Adrenal gland (tissue), 12 donors: Measurements from ENCODE around the gene PIEZO2. TPM values are rescaled to one million over a fixed set of nuclear protein-coding genes. Genes with fewer than 3 reads are reported as not detected.

Experiments
- DNase-seq, 7 donors: peaks; one replicate each; pipeline ENCODE4 v3.0.0-alpha.2; 2019 to 2020
- H3K27ac ChIP-seq, 5 donors: fragments of 200-600 bp; sonication (generic) in 4 of 5; 1 replicate in 3 of 5; 2 replicates in 2 of 5; pipeline versions ENCODE4 v1.5.1 to v1.8.0; 2016 to 2020; ENCODE audit warnings: mild to moderate bottlenecking in 1 of 5
- H3K27me3 ChIP-seq: fragments of 200-600 bp; 2 replicates; pipeline ENCODE4 v1.8.0; 2021
- H3K36me3 ChIP-seq, 2 donors: fragments of 200-600 bp; replicated peaks in 1 of 2; 1 replicate in 1 of 2; 2 replicates in 1 of 2; pipeline versions ENCODE4 v1.5.1 to v1.8.0; 2018 to 2022
- H3K4me1 ChIP-seq, 2 donors: fragments of 200-600 bp; replicated peaks in 1 of 2; 1 replicate in 1 of 2; 2 replicates in 1 of 2; pipeline versions ENCODE4 v1.5.1 to v1.8.0; 2018 to 2021
- H3K4me3 ChIP-seq, 4 donors: fragments of 200-600 bp; sonication (generic) in 3 of 4; one replicate each; pipeline ENCODE4 v1.5.1; 2016 to 2018
- H3K9me3 ChIP-seq, 3 donors: fragments of 200-600 bp; sonication (generic) in 1 of 3; replicated peaks in 1 of 3; 1 replicate in 2 of 3; 2 replicates in 1 of 3; pipeline versions ENCODE4 v1.5.1 to v1.8.0; 2016 to 2021
- CTCF ChIP-seq, 6 experiments: fragments of 450-650 bp in 4 of 6; fragments of 200-600 bp in 2 of 6; sonication (generic) in 1 of 6; IDR thresholded peaks; 1 replicate in 5 of 6; 2 replicates in 1 of 6; pipeline versions ENCODE4 v1.5.1 to v1.8.0; 2016 to 2021; ENCODE audit warnings: antibody characterized with exemption in 6 of 6, mild to moderate bottlenecking in 2 of 6, moderate library complexity in 1 of 6
- POLR2A ChIP-seq, 2 donors: fragments of 450-650 bp; IDR thresholded peaks; one replicate each; pipeline ENCODE4 v1.6.1; 2017; ENCODE audit warnings: antibody characterized with exemption in 2 of 2, mild to moderate bottlenecking in 2 of 2, moderate library complexity in 1 of 2
- WGBS, 4 donors: extraction: QIAGEN DNeasy Blood & Tissue Kit in 2 of 4; methylation state at CpG; one replicate each; pipeline versions ENCODE4 v1.1.5 to v1.1.7; 2013 to 2017; 5-methylcytosine and 5-hydroxymethylcytosine counted together
- intact Hi-C, 2 donors: fragments of 100-400 bp; cut with DNase I; formaldehyde crosslinking; loops; one replicate each; pipeline versions ENCODE4 v1.14.1 to v1.15.0; 2022 to 2023
- polyA plus RNA-seq, 3 donors: library from polyadenylated mRNA; stranded (reverse); fragments of 200-250 nt in 2 of 3; fragments of 350-450 nt in 1 of 3; fragmentation: Illumina TruSeq in 1 of 3; extraction: RNeasy Lipid Tissue Mini Kit (QIAGEN cat#74804) in 1 of 3; gene quantifications; one replicate each; pipeline ENCODE4 v1.2.3, GENCODE V29; 2013 to 2014
- total RNA-seq, 9 donors: library from RNA; depleted of rRNA in 4 of 9; stranded (reverse); fragments of >200 nt in 4 of 9; fragments of 120-200 nt in 1 of 9; fragmentation: NEBNext Ultra II Directional in 1 of 9; extraction: Animal tissue kit (Norgen Biotek cat#: 25700) in 1 of 9; gene quantifications; one replicate each; pipeline versions ENCODE4 v1.1.0 to v1.2.4, GENCODE V29; 2013 to 2023
- donor health status: healthy with polysubstance abuse.
- donor health status: Bipolar disorder and iron deficiency.
- donor health status: DM: yes; HTN: yes; CAD: no.
- donor health status: DM: no; HTN: no; CAD: no.
- donor health status: DM: no; HTN: no; CAD: no.
- donor health status: DM: yes; HTN: yes; CAD: no.

PIEZO2 gene
- total and polyA plus RNA-seq, 12 donors: 0.88 to 18.0 (median 2.6) TPM

- Histone ChIP-seq H3K27me3 (no peaks in the 10 kb centered on the region), H3K4me1 (no peaks in the 10 kb centered on the region), H3K4me3 (no peak overlapping the region), H3K9me3 (no peaks in the 10 kb centered on the region), H3K36me3 (no peaks in the 10 kb centered on the region), H3K27ac (no peak overlapping the region)
- WGBS, 4 donors: 88 to 92% (median 90%) methylated on average over 6 of the region's 6 CpGs
- TF ChIP-seq POLR2A (IDR thresholded peaks at IDR 0.05) (no peak), CTCF (IDR thresholded peaks at IDR 0.05) (no peak)
- intact Hi-C loops: no loop called here
- no peak for DNase-seq
These were observed 315.1 kb downstream of the PIEZO2 start for GRCh38 chr18:10834128-10834815.

GRCh38 chr18:10833656-10834055 is 315.7 kb downstream of the PIEZO2 start:
- no peak overlapping the region for H3K27ac ChIP-seq
- H3K4me3 ChIP-seq: no peak overlapping the region
- intact Hi-C loops: no loop called here
- no peak for DNase-seq
- H3K4me1 ChIP-seq: no peaks in the 10 kb centered on the region
- H3K9me3 ChIP-seq: no peaks in the 10 kb centered on the region
- no peak for TF ChIP-seq POLR2A (IDR thresholded peaks at IDR 0.05)
- TF ChIP-seq CTCF (IDR thresholded peaks at IDR 0.05): no peak
- 33 to 55% (median 44%) methylated on average over 2 of the region's 2 CpGs for WGBS, 4 donors
- H3K36me3 ChIP-seq: no peaks in the 10 kb centered on the region
- no peaks in the 10 kb centered on the region for H3K27me3 ChIP-seq

- intact Hi-C loops: no loop called here
- Histone ChIP-seq H3K9me3 (no peaks in the 10 kb centered on the region), H3K4me1 (no peaks in the 10 kb centered on the region), H3K27me3 (no peaks in the 10 kb centered on the region), H3K36me3 (no peaks in the 10 kb centered on the region), H3K4me3 (no peak overlapping the region), H3K27ac (no peak overlapping the region)
- WGBS, 4 donors: 85 to 95% (median 90%) methylated on average over 2 of the region's 2 CpGs
- TF ChIP-seq CTCF (IDR thresholded peaks at IDR 0.05) (no peak), POLR2A (IDR thresholded peaks at IDR 0.05) (no peak)
- DNase-seq: no peak
These were observed 323.0 kb downstream of the PIEZO2 start for GRCh38 chr18:10826400-10826799.

GRCh38 chr18:10822456-10822855 is 326.9 kb downstream of the PIEZO2 start:
- DNase-seq: no peak
- TF ChIP-seq POLR2A (IDR thresholded peaks at IDR 0.05) (no peak), CTCF (IDR thresholded peaks at IDR 0.05) (no peak)
- intact Hi-C loops: no loop called here
- Histone ChIP-seq H3K36me3 (no peaks in the 10 kb centered on the region), H3K4me3 (no peak overlapping the region), H3K27me3 (no peaks in the 10 kb centered on the region), H3K4me1 (no peaks in the 10 kb centered on the region), H3K9me3 (no peaks in the 10 kb centered on the region), H3K27ac (no peak overlapping the region)
- 31 to 50% (median 39%) methylated on average over 6 of the region's 6 CpGs for WGBS, 4 donors
